ENCODE data around the gene C2orf78. TPM values are rescaled to one million over a fixed set of nuclear protein-coding genes. Genes with fewer than 3 reads are reported as not detected.

The C2orf78 gene
- total and polyA plus RNA-seq, 4 donors: 0.02 TPM; not detected in 3

DNA sequence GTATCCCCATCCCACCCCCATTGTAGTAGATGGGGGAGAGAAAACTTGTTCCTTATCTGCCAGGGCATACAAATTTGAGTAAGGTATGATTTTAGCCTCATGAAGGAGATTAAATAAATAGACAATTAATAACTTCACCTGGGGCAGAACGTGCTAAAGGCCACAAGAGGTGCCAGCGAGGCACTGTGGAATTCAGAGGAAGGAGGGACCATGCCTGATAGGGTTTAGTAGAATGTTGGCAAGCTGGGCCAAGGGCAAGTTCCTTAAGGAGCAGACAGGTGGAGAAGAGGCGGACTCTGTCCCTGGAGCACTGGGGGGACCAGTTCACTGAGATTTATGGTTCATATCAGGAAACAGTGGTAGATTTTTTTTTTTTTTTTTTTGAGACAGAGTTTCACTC, 67.3 kb downstream of the C2orf78 start:
- H3K9ac ChIP-seq (ENCODE audit: low read depth in 1 of 2, low read length in 2 of 2): no peak overlapping the region
- H3K27me3 ChIP-seq (ENCODE audit: control insufficient read depth in 4 of 4, insufficient read depth in 4 of 4, low read length in 3 of 4): no peaks in the 10 kb centered on the region
- peaks cover 11 to 81% (median 55%) of the 10 kb centered on the region in 4 donors for H3K36me3 ChIP-seq (ENCODE audit: control insufficient read depth in 4 of 4, insufficient read depth in 3 of 4, low read depth in 1 of 4, low read length in 3 of 4)
- WGBS: 79% methylated on average over 3 of the region's 3 CpGs
- no peaks in the 10 kb centered on the region for H3K9me3 ChIP-seq (ENCODE audit: control insufficient read depth in 4 of 4, low read length in 3 of 4)
- no peaks in the 10 kb centered on the region for H3K4me1 ChIP-seq (ENCODE audit: control insufficient read depth in 4 of 4, insufficient read depth in 4 of 4, low read length in 3 of 4)
- TF ChIP-seq, protein P1, sequence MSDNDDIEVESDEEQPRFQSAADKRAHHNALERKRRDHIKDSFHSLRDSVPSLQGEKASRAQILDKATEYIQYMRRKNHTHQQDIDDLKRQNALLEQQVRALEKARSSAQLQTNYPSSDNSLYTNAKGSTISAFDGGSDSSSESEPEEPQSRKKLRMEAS (IDR thresholded peaks at IDR 0.05): no peak
- TF ChIP-seq HNF4G (IDR thresholded peaks at IDR 0.05) (no peak), RAD21 (IDR thresholded peaks at IDR 0.05) (peak in 1 of 2 donors; percentile 17)
- TF ChIP-seq, protein P2, sequence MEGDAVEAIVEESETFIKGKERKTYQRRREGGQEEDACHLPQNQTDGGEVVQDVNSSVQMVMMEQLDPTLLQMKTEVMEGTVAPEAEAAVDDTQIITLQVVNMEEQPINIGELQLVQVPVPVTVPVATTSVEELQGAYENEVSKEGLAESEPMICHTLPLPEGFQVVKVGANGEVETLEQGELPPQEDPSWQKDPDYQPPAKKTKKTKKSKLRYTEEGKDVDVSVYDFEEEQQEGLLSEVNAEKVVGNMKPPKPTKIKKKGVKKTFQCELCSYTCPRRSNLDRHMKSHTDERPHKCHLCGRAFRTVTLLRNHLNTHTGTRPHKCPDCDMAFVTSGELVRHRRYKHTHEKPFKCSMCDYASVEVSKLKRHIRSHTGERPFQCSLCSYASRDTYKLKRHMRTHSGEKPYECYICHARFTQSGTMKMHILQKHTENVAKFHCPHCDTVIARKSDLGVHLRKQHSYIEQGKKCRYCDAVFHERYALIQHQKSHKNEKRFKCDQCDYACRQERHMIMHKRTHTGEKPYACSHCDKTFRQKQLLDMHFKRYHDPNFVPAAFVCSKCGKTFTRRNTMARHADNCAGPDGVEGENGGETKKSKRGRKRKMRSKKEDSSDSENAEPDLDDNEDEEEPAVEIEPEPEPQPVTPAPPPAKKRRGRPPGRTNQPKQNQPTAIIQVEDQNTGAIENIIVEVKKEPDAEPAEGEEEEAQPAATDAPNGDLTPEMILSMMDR (IDR thresholded peaks at IDR 0.05; ENCODE audit: low read depth, low read length, missing input control): no peak
- no peak overlapping the region for H3K27ac ChIP-seq (ENCODE audit: low read depth in 1 of 2, low read length in 2 of 2)
- DNase-seq (ENCODE audit: low spot score): no peak
- H3K4me3 ChIP-seq (ENCODE audit: low read depth in 1 of 3, low read length in 3 of 3): no peak overlapping the region

GRCh38 chr2:73852020-73852419, 68.0 kb downstream of the C2orf78 start:
- Histone ChIP-seq H3K27ac (ENCODE audit: low read depth in 1 of 2, low read length in 2 of 2) (no peak overlapping the region), H3K4me3 (ENCODE audit: low read depth in 1 of 3, low read length in 3 of 3) (no peak overlapping the region), H3K9ac (ENCODE audit: low read depth in 1 of 2, low read length in 2 of 2) (no peak overlapping the region), H3K4me1 (ENCODE audit: control insufficient read depth in 4 of 4, insufficient read depth in 4 of 4, low read length in 3 of 4) (no peaks in the 10 kb centered on the region), H3K9me3 (ENCODE audit: control insufficient read depth in 4 of 4, low read length in 3 of 4) (no peaks in the 10 kb centered on the region), H3K36me3 (ENCODE audit: control insufficient read depth in 4 of 4, insufficient read depth in 3 of 4, low read depth in 1 of 4, low read length in 3 of 4) (peaks cover 11 to 83% (median 56%) of the 10 kb centered on the region in 4 donors), H3K27me3 (ENCODE audit: control insufficient read depth in 4 of 4, insufficient read depth in 4 of 4, low read length in 3 of 4) (no peaks in the 10 kb centered on the region)
- DNase-seq (ENCODE audit: low spot score): no peak
- TF ChIP-seq GABPA (IDR thresholded peaks at IDR 0.05 in 1 of 2, conservative IDR thresholded peaks at IDR 0.05 in 1 of 2): no peak
- TF ChIP-seq YY1 (IDR thresholded peaks at IDR 0.05): no peak
- no peak for TF ChIP-seq RAD21 (IDR thresholded peaks at IDR 0.05)
- TF ChIP-seq, protein P3, sequence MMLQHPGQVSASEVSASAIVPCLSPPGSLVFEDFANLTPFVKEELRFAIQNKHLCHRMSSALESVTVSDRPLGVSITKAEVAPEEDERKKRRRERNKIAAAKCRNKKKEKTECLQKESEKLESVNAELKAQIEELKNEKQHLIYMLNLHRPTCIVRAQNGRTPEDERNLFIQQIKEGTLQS (IDR thresholded peaks at IDR 0.05): no peak
- no peak for TF ChIP-seq SP1 (IDR thresholded peaks at IDR 0.05)
- TF ChIP-seq, protein P1 (IDR thresholded peaks at IDR 0.05): no peak
- TF ChIP-seq, protein P2 (IDR thresholded peaks at IDR 0.05; ENCODE audit: low read depth, low read length, missing input control): no peak
- no peak for TF ChIP-seq HNF4A (conservative IDR thresholded peaks at IDR 0.05)
- TF ChIP-seq FOXA1 (IDR thresholded peaks at IDR 0.05): no peak
- TF ChIP-seq RXRA (IDR thresholded peaks at IDR 0.05): no peak
- TF ChIP-seq TAF1 (conservative IDR thresholded peaks at IDR 0.05): no peak
- TF ChIP-seq ZBTB33 (IDR thresholded peaks at IDR 0.05): no peak
